ENCODE results near the gene FGD3.

FGD3 gene

DNA sequence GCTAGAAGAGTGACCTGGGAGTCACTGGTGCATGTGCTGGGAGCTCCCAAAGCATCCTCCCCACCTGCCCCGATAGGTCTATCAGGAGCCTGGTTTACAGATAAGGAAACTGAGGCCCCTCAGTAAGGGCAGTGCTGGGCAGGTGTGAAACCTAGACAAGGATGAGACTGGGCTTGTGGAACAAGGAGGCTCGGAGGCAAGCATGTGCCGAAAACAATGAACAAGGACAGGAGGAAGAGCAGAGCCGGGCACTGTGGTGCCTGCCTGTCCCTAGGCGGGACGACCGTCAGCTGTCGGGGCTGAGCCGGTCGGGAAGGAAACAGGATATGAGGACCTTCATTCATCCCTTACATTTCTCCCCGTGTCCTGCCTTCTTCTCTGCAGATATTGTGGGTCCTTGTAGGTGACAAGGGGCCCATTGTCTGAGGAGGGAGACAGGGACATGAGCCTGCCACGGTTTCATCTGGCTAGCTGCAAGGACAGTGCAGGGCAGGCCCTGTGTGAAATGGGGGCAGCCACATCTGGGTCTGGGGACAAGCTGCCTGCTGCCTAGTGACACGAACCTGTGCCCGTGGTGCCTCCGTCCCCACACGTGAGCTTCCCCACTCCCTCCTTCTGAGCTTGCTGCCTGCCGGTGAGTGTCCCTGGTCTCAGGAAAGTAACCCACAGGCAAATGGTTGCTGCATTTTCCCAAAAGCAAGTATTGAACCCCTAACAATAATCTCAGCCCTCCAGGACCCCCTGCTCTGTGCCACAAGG lies 18.6 kb downstream of the FGD3 start:
- FAIRE-seq (no peak), DNase-seq (ENCODE audit: insufficient read length, low spot score) (no peak)
- TF ChIP-seq, protein P1, sequence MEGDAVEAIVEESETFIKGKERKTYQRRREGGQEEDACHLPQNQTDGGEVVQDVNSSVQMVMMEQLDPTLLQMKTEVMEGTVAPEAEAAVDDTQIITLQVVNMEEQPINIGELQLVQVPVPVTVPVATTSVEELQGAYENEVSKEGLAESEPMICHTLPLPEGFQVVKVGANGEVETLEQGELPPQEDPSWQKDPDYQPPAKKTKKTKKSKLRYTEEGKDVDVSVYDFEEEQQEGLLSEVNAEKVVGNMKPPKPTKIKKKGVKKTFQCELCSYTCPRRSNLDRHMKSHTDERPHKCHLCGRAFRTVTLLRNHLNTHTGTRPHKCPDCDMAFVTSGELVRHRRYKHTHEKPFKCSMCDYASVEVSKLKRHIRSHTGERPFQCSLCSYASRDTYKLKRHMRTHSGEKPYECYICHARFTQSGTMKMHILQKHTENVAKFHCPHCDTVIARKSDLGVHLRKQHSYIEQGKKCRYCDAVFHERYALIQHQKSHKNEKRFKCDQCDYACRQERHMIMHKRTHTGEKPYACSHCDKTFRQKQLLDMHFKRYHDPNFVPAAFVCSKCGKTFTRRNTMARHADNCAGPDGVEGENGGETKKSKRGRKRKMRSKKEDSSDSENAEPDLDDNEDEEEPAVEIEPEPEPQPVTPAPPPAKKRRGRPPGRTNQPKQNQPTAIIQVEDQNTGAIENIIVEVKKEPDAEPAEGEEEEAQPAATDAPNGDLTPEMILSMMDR (IDR thresholded peaks at IDR 0.05; ENCODE audit: insufficient read depth, missing control alignments): no peak

DNA sequence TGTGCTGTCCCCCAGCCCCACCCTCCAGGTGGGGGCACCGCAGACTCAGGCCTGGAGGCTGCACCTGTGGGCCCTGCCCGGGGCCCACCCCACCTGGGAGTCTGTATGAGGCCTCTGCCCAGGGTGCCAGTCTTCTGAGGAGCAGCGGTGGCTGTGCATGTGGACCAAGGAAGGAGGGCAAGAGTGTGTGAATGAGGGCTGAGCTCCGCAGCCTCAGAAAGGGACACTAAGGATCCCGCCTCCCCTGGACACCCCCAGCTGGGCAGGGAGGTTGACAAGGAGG lies 19.1 kb downstream of the FGD3 start:
- DNase-seq (ENCODE audit: insufficient read length, low spot score): no peak
- TF ChIP-seq, protein P1 (IDR thresholded peaks at IDR 0.05; ENCODE audit: insufficient read depth, missing control alignments): no peak
- FAIRE-seq: no peak

DNA sequence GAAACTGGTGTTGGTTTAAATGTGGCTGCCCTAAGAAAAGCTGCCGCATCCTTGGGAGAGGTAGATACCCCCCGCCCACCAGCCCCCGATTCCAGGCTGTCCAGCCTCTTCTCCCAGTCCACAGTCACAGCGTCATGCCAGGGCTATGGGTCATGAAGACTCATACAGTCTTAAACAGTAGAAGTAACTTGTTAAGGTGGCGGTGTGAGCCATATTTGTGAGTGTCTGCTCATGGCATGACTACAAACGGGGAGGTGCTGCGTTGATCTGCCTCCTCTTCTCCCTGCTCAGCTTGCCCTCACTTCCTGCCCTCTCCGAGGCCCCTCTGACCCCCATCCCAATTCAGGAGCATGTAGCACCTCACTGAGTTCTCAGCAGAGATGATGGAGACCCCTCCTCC lies 20.8 kb downstream of the FGD3 start:
- no peak for DNase-seq (ENCODE audit: insufficient read length, low spot score)
- no peak for FAIRE-seq
- TF ChIP-seq, protein P1 (IDR thresholded peaks at IDR 0.05; ENCODE audit: insufficient read depth, missing control alignments): no peak

DNA sequence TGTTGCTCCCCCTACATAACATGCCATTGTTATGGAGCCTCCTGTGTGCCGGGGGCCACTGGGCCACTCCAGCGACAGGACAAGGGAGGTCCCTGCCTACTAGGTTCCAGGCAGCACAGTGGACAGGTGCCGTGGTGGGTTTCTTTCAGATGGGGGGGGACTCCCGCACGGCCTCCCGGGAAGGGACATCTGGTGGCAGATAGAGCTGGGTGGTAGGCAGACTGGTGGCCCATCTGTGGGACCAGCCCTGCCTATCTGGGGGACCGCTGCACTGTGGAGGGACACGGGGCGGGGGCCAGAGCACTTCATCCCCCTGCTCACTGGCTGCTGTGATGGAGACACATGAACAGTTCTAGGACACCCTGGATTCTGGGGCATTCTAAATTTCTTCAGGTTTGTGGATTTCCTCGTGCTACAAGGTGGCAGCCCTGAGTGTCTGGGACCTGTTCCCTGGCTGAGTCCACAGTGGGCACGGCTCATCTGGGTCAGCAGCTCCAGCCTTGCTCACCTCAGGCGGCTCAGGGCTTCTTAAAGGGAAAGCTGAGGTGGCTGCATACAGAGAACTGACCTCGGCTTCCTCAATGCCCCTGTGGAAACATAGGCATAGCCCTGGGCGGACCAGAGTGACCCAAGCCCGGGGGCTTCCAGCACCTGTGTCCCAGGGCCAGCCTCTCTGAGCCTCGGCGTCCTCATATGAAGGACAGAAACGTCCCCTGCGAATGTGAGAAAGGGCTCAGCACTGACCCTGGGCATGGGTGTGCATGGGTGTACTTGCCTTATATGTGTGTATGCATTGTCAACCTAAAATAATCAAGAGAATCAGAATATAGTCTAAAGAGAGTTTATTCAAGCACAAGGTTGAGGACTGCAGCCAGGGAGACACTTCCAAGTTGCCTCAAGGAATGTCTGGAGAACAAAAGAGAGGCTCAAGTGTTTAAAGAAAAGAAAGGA lies 22.5 kb downstream of the FGD3 start:
- TF ChIP-seq, protein P1 (IDR thresholded peaks at IDR 0.05; ENCODE audit: insufficient read depth, missing control alignments): no peak
- DNase-seq (ENCODE audit: insufficient read length, low spot score): no peak
- FAIRE-seq: no peak

DNA sequence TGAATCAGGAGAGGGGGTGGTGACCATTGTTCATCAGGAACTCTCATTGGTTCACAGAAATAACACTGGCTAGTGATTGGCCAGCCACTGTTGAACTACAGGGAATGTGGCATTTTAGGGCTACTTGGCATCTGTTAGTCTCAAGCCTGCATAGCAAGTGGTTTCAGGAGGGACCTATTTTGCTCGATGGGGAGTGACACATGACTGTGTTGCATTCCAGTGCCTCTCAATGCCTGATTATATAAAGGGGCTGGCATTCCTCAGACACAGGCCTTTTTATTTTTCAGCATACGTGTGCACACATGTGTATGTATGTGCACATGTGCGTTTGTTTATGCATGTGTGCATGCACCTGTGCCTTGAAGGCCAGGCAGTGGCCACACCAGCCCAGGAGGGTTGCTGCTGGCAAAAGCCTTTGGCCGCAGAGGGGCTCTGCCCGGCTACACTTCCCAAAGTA lies 23.2 kb downstream of the FGD3 start:
- FAIRE-seq (no peak), DNase-seq (ENCODE audit: insufficient read length, low spot score) (no peak)
- TF ChIP-seq, protein P1 (IDR thresholded peaks at IDR 0.05; ENCODE audit: insufficient read depth, missing control alignments): no peak

DNA sequence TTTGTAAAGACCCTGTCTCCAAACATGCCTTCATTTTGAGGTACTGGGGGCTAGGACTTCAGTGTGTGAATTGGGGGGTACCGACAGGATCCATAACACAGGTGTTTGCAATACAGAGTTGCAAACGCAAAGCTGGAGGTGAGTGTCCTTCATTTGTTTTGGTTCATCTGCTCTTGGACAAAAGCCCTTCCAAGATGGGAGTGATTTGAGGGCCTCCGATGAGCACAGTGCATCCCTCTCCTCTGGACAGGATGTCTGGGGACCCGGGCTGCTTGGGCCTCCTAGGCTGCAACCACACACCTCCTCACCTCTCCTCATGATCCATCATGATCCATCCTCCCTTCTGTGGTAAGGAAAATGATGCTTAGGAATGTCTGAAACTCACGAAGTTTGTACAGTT lies 23.8 kb downstream of the FGD3 start:
- no peak for FAIRE-seq
- TF ChIP-seq, protein P1 (IDR thresholded peaks at IDR 0.05; ENCODE audit: insufficient read depth, missing control alignments): no peak
- DNase-seq (ENCODE audit: insufficient read length, low spot score): no peak

DNA sequence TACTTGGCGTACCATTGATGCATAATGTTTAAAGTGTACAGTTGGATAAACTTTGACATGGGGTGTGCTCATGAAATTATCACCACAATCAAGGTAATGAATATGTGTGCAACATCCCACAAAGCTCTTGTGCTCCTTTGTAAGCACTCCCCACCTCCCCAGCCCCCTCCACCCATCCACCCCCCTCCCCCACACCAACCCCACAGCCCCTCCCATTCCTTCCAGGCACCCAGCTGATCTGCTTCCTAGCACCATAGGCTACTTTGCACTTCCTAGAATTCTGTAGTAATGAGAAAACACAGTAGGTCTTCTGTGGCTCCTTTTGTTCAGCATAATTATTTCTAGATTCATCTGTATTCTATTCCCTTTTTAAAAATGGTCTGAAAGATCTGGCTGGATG lies 24.5 kb downstream of the FGD3 start:
- DNase-seq (ENCODE audit: insufficient read length, low spot score): no peak
- TF ChIP-seq, protein P1 (IDR thresholded peaks at IDR 0.05; ENCODE audit: insufficient read depth, missing control alignments): no peak
- no peak for FAIRE-seq

All from D721Med (cell line).